ENCODE data around the gene ATP7B. TPM values are rescaled to one million over a fixed set of nuclear protein-coding genes. Genes with fewer than 3 reads are reported as not detected.
A peak's percentile ranks its signal among the peaks of the same experiment; 100 is the strongest.
"Not testable (repeated sequence)": the region's sequence is repeated elsewhere in the genome, so short reads cannot be mapped to it uniquely, and the experiment has no call there.

ATP7B gene
- total and polyA plus RNA-seq, 7 donors, result 0.60 to 8.1 (median 5.0) TPM

DNA sequence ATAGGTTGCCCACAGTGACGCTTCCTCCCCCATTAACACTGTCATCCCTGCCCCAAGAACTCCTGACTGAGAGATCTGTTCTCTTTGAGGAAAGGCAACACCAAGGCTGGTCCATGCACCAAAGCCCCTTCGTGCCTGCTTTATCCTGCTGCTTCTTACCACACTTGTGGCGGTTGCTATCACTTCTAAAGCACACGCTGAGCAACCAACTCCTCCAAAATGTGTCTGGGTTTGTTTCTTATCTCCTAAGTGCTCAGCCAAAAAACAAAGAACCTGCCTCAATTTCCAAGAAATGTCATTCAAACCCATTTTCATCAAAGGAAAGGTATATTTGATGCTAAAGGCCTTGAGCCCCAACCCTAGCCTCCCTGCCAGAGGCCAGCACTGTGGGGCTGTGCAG, 14.6 kb downstream of the ATP7B start:
- H3K27ac ChIP-seq, result no peak overlapping the region
- H3K9me3 ChIP-seq, result no peaks in the 10 kb centered on the region
- H3K4me3 ChIP-seq, result no peak overlapping the region
- DNase-seq, result no peak
- intact Hi-C loops (cut with DNase I), result no loop called here
- 92 to 93% methylated on average over 4 of the region's 4 CpGs for WGBS, 2 donors
- H3K27me3 ChIP-seq, result no peaks in the 10 kb centered on the region
- H3K36me3 ChIP-seq, result no peaks in the 10 kb centered on the region
- TF ChIP-seq EP300 (IDR thresholded peaks at IDR 0.05) (no peak), POLR2A (IDR thresholded peaks at IDR 0.05) (no peak), POLR2AphosphoS5 (IDR thresholded peaks at IDR 0.05) (no peak)
- TF ChIP-seq, protein P1, sequence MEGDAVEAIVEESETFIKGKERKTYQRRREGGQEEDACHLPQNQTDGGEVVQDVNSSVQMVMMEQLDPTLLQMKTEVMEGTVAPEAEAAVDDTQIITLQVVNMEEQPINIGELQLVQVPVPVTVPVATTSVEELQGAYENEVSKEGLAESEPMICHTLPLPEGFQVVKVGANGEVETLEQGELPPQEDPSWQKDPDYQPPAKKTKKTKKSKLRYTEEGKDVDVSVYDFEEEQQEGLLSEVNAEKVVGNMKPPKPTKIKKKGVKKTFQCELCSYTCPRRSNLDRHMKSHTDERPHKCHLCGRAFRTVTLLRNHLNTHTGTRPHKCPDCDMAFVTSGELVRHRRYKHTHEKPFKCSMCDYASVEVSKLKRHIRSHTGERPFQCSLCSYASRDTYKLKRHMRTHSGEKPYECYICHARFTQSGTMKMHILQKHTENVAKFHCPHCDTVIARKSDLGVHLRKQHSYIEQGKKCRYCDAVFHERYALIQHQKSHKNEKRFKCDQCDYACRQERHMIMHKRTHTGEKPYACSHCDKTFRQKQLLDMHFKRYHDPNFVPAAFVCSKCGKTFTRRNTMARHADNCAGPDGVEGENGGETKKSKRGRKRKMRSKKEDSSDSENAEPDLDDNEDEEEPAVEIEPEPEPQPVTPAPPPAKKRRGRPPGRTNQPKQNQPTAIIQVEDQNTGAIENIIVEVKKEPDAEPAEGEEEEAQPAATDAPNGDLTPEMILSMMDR (IDR thresholded peaks at IDR 0.05), result no peak
- H3K4me1 ChIP-seq, result peaks cover 0 to 43% (median 39%) of the 10 kb centered on the region in 4 donors

DNA sequence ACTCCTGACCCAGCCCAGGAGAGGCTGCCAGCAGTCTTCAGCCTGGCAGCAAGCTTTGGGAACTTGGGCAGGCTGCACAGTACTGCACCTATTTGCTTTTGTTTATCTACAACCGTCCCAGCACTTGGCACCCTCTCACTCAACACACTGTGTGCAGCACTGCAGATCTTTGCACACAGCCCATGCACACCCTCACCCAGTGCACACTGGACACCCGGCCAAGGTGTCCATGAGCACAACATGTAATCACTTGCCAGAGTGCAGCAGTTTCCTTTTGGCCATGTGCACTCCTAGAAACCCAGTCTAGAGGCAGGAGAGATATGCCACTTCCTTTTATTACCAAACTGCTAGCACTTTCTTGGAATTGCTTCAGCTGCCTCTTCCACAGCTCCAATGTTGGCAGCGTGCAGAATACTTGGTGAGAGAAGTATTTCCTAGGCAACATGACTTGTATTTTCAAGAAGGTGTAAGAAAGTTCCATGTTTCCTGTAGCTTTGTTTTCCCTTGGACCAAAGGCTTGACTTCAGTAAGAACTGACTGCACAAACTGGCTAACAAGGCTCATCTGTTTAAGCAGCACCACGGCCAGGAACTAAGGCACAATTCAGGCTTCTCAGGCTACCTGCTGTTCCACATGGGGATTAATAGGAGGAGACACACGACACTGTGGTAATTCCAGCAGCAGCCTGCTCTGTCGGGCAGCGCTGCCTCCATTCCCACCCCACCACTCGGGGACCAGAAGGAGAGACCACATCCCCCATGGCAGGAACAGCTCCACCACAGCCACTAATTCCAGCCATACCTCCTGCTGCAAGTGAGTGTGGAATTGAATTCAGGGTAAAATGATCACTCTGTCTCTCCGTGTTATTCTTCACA, 15.3 kb downstream of the ATP7B start:
- peaks cover 0 to 42% (median 38%) of the 10 kb centered on the region in 4 donors for H3K4me1 ChIP-seq
- WGBS, 2 donors, result 33 to 47% methylated on average over 9 of the region's 9 CpGs
- no peaks in the 10 kb centered on the region for H3K9me3 ChIP-seq
- no peaks in the 10 kb centered on the region for H3K36me3 ChIP-seq
- no peak for DNase-seq
- H3K27me3 ChIP-seq, result no peaks in the 10 kb centered on the region
- peak overlapping the region; percentile 28 to 50 (median 48) for H3K27ac ChIP-seq
- H3K4me3 ChIP-seq, result peak overlapping the region in 1 of 4 donors; percentile 4
- intact Hi-C loops (cut with DNase I), result no loop called here
- TF ChIP-seq POLR2A (IDR thresholded peaks at IDR 0.05) (no peak), EP300 (IDR thresholded peaks at IDR 0.05) (no peak)

DNA sequence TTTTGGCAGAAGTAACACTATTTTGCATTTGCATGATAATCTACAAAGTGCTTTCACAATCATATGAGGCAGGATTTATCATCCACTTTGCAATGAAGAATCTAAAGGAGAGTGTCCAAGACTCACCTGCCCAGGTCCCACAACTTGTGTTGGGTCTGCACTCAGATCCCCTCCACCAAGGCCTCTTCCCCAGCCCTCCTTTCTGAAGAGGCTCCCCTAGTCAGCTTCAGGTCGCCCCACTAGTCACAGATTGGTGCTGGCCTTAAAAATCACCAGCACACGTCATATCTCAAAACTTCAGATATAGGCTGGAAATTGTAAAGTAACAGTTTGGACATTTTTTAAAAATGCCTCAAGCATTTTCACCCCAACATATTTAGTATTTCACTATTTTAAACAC, 17.5 kb downstream of the ATP7B start:
- Histone ChIP-seq H3K4me1 (peaks cover 0 to 26% (median 20%) of the 10 kb centered on the region in 4 donors), H3K27me3 (no peaks in the 10 kb centered on the region), H3K36me3 (no peaks in the 10 kb centered on the region), H3K9me3 (no peaks in the 10 kb centered on the region), H3K27ac (no peak overlapping the region), H3K4me3 (no peak overlapping the region)
- intact Hi-C loops (cut with DNase I), result no loop called here
- no peak for TF ChIP-seq POLR2A (IDR thresholded peaks at IDR 0.05)
- TF ChIP-seq EP300 (IDR thresholded peaks at IDR 0.05), result no peak
- TF ChIP-seq, protein P1 (IDR thresholded peaks at IDR 0.05), result no peak
- no peak for TF ChIP-seq POLR2AphosphoS5 (IDR thresholded peaks at IDR 0.05)
- DNase-seq, result no peak
- WGBS, 2 donors, result 92 to 94% methylated on average over 2 of the region's 2 CpGs

DNA sequence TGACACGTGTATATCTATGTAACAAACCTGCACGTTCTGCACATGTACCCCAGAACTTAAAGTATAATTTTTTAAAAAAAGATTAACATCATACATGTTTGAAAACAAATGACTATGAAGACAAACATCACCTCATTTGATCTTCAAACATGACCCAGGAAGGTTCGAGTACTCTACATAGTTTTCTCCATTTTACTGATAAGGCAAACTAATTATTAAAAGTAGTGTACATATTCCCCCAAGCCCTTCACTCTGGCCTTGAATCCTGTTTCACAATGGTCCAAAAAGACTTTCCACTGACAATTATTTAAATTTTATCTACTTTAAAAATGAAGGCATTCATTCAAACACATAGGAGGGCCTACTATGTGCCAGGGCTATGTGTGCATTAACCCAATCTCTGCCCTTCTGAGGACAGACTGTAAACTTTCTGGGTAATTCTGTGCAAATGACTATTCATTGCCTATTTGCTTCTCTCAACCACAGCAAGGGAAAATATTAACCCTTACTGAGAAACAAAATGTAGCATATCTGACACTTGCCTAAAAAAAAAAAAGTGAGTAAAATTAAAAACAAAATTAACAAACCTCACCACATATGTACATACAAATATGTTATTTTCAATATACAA, 22.1 kb downstream of the ATP7B start:
- H3K27ac ChIP-seq, result no peak overlapping the region
- WGBS, 2 donors, result 86 to 88% methylated on average over 3 of the region's 3 CpGs
- TF ChIP-seq EP300 (IDR thresholded peaks at IDR 0.05) (no peak), POLR2AphosphoS5 (IDR thresholded peaks at IDR 0.05) (no peak), POLR2A (IDR thresholded peaks at IDR 0.05) (no peak)
- TF ChIP-seq, protein P1 (IDR thresholded peaks at IDR 0.05), result no peak
- H3K4me3 ChIP-seq, result no peak overlapping the region
- no peaks in the 10 kb centered on the region for H3K36me3 ChIP-seq
- H3K4me1 ChIP-seq, result no peaks in the 10 kb centered on the region
- intact Hi-C loops (cut with DNase I), result no loop called here
- DNase-seq, result no peak
- H3K27me3 ChIP-seq, result no peaks in the 10 kb centered on the region
- H3K9me3 ChIP-seq, result no peaks in the 10 kb centered on the region

DNA sequence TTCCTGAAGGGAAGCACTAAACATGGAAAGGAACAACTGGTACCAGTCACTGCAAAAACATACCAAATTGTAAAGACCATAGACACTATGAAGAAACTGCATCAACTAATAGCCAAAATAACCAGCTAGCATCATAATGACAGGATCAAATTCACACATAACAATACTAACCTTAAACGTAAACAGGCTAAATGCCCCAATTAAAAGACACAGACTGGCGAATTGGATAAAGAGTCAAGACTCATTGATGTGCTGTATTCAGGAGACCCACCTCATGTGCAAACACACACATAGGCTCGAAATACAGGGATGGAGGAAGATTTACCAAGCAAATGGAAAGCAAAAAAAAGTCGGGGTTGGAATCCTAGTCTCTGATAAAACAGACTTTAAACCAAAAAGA, 26.3 kb downstream of the ATP7B start:
- WGBS, 2 donors, result 88 to 93% methylated on average over 4 of the region's 4 CpGs
- H3K9me3 ChIP-seq; H3K4me3 ChIP-seq; H3K4me1 ChIP-seq; DNase-seq; intact Hi-C loops (cut with DNase I); H3K36me3 ChIP-seq; H3K27me3 ChIP-seq; H3K27ac ChIP-seq: not testable (repeated sequence)

DNA sequence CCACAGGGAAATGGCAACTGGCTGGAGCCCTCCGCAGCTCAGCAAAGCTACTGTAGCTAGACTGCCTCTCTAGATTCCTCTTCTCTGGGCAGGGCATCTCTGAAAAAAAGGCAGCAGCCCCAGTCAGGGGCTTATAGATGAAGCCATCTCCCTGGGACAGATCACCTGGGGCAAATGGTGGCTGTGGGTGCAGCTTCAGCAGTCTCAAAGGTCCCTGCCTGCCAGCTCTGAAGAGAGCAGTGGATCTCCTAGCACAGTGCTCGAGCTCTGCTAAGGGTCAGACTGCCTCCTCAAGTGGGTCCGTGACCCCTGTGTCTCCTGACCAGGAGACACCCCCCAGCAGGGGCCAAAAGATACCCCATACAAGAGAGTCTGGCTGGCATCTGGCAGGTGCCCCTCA, 28.0 kb downstream of the ATP7B start:
- H3K27me3 ChIP-seq; H3K9me3 ChIP-seq; H3K27ac ChIP-seq; H3K4me1 ChIP-seq; H3K36me3 ChIP-seq; DNase-seq; intact Hi-C loops (cut with DNase I); H3K4me3 ChIP-seq: not testable (repeated sequence)
- WGBS, 2 donors, result 91 to 94% methylated on average over 3 of the region's 3 CpGs
